ENCODE results near the gene FSTL4. TPM values are rescaled to one million over a fixed set of nuclear protein-coding genes. Genes with fewer than 3 reads are reported as not detected.
"Not testable (repeated sequence)": the region's sequence is repeated elsewhere in the genome, so short reads cannot be mapped to it uniquely, and the experiment has no call there.

FSTL4 gene
- polyA plus RNA-seq, 6 donors from 2014 or later = 0.22 to 0.78 (median 0.48) TPM; not detected in 1

- Mint-ChIP-seq H3K27me3 (peaks cover 0 to 4% (median 0%) of the 10 kb centered on the region in 3 donors), H3K27ac (peak overlapping the region in 2 of 6 donors; percentile 14 to 31)
Observed at GRCh38 chr5:133230823-133231578, 381.3 kb downstream of the FSTL4 start.

DNA sequence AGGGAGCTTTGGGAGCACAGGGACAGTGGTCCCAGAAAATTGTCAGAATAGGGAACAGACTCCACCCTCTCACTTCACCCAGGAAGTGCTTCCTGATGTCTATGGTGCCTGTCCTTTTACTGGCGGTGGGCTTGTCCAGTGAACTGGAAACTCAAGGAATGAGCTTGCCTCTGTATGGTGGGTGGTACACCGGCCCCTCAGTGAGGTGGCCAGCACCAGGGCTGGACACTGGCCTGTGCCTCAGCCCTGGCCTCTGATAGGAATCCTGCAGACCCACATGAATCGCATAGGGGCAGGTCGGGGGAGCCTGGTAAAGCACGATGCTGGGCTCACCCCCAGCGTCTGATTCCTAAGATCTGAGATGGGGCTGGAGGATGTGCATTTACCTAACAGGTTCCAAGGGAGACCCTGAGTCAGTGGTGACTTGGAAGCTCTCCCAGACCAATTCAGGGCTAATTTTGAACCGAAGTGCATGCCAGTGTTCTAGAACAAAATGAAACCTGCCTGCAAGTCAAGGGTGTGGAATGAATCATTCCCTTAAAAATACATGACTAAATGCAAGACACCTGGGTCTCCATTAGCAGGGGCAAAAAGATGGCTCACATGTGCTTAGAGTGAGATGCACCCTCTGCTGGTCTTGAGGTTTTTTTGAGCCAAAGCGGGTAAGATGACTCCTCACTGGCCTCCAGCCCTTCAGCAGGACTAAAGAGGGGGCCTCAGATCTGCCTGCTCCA lies 382.2 kb downstream of the FSTL4 start:
- H3K36me3 Mint-ChIP-seq = no peaks in the 10 kb centered on the region

More at GRCh38 chr5:133230823-133231578, 381.3 kb downstream of the FSTL4 start:
- ATAC-seq (ENCODE audit: low read depth in 2 of 2) = no peak
- Mint-ChIP-seq H3K4me1 (peaks cover 0 to 7% (median 0%) of the 10 kb centered on the region in 3 donors), H3K4me3 (no peak overlapping the region), H3K36me3 (no peaks in the 10 kb centered on the region), H3K9me3 (no peaks in the 10 kb centered on the region)
- DNase-seq = no peak

GRCh38 chr5:133228316-133228715 lies 384.0 kb downstream of the FSTL4 start:
- H3K9me3 Mint-ChIP-seq = no peaks in the 10 kb centered on the region
- DNase-seq (no peak), ATAC-seq (ENCODE audit: low read depth in 2 of 2) (no peak)
- H3K27ac Mint-ChIP-seq = peak overlapping the region in 1 of 6 donors; percentile 15
- H3K4me1 Mint-ChIP-seq = peaks cover 0 to 7% (median 0%) of the 10 kb centered on the region in 3 donors
- no peak overlapping the region for H3K4me3 Mint-ChIP-seq
- H3K36me3 Mint-ChIP-seq = no peaks in the 10 kb centered on the region
- peaks cover 0 to 4% (median 0%) of the 10 kb centered on the region in 3 donors for H3K27me3 Mint-ChIP-seq

More for the DNA sequence above, 382.2 kb downstream of the FSTL4 start:
- no peak for DNase-seq
- no peak overlapping the region for H3K4me3 Mint-ChIP-seq
- H3K4me1 Mint-ChIP-seq = peaks cover 0 to 7% (median 0%) of the 10 kb centered on the region in 3 donors
- no peaks in the 10 kb centered on the region for H3K9me3 Mint-ChIP-seq
- no peak overlapping the region for H3K27ac Mint-ChIP-seq
- ATAC-seq (ENCODE audit: low read depth in 2 of 2) = no peak
- peaks cover 0 to 4% (median 0%) of the 10 kb centered on the region in 3 donors for H3K27me3 Mint-ChIP-seq

DNA sequence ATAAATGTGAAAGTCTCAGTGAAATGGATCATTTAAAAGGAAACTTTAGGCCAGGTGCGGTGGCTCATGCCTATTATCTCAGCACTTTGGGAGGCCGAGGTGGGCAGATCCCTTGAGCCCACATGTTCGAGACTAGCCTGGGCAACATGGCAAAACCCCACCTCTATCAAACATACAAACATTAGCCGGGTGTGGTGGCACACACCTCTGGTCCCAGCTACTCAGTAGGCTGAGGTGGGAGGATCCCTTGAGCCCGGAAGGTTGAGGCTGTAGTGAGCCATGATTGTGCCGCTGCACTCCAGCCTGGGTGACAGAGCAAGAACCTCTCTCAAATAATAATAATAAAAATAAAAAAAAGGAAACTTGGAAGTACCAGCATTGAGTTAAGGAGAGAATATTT lies 384.4 kb downstream of the FSTL4 start:
- ATAC-seq (ENCODE audit: low read depth in 2 of 2) (no peak), DNase-seq (no peak)
- Mint-ChIP-seq H3K4me3 (no peak overlapping the region), H3K27ac (no peak overlapping the region), H3K9me3 (no peaks in the 10 kb centered on the region), H3K4me1 (peaks cover 0 to 7% (median 0%) of the 10 kb centered on the region in 3 donors), H3K27me3 (peaks cover 0 to 4% (median 0%) of the 10 kb centered on the region in 3 donors), H3K36me3 (no peaks in the 10 kb centered on the region)

DNA sequence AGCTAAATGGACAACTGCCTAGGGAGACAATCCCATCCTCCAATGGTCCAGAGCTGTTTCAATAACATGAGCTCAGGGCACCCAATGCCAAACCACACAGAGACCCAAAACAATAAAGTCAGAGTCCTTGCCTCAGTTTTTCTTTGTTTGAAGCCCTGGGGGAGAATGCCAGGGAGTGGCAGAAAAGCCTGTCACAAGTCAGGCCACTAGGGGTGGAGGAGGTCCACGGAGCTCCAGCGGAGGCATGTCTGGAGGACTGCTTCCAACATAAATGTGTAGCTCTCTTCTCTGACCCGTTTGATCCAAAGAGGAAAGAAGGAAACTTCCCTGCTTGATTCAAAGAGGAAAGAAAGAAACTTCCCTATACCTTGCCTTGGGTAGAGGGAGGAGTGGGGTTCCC lies 385.3 kb downstream of the FSTL4 start:
- Mint-ChIP-seq H3K4me1 (peaks cover 0 to 5% (median 0%) of the 10 kb centered on the region in 3 donors), H3K4me3 (no peak overlapping the region), H3K9me3 (no peaks in the 10 kb centered on the region), H3K27ac (no peak overlapping the region), H3K27me3 (peaks cover 0 to 4% (median 0%) of the 10 kb centered on the region in 3 donors), H3K36me3 (no peaks in the 10 kb centered on the region)
- DNase-seq = no peak
- no peak for ATAC-seq (ENCODE audit: low read depth in 2 of 2)

DNA sequence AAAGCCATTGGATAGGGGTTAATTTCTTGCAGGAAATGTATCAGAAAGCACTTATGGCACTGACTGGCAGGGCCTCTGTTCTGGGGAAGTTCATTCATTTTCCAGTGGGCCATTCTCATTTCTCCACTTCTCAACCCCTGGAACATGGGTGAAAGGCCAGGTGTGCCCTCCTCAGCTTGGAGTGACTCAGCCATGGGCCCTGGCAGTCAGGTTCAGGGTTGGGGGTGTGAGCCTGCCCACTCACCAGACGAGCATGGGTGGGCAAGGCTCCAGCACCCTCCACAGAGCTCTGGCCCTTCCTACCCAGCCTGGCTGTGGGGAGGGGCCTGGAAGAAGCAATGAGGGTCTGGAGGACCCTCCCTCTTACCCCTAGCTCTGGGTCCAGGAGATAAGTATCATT lies 386.2 kb downstream of the FSTL4 start:
- Mint-ChIP-seq H3K4me3 (no peak overlapping the region), H3K9me3 (no peaks in the 10 kb centered on the region), H3K27ac (no peak overlapping the region), H3K36me3 (no peaks in the 10 kb centered on the region), H3K4me1 (no peaks in the 10 kb centered on the region), H3K27me3 (peaks cover 0 to 4% (median 0%) of the 10 kb centered on the region in 3 donors)
- DNase-seq (no peak), ATAC-seq (ENCODE audit: low read depth in 2 of 2) (no peak)

DNA sequence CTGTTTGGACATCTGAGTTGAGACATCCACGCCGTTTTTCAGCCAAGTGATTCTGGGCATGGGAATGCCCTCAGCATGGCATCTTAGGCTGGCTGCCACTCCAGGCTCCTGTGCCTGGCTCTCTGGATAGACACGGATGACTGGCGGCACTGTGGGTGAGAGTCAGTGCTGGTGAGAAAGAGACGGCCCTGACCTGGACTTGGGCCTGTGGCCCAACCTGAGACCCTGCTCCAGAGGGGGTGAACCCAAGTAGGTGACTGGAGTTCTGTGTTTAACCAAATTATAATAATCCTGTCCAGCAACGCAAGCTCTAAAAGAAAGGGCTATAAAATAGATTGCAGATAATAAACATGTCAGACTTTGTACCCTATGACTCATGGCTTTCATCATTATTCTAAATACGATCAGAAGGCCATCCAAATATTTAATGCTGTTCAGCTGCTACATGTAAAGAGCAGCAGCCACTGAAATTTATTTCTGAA lies 386.6 kb downstream of the FSTL4 start:
- H3K27me3 Mint-ChIP-seq = peaks cover 0 to 4% (median 0%) of the 10 kb centered on the region in 3 donors
- no peaks in the 10 kb centered on the region for H3K36me3 Mint-ChIP-seq
- no peak overlapping the region for H3K4me3 Mint-ChIP-seq
- ATAC-seq (ENCODE audit: low read depth in 2 of 2) (no peak), DNase-seq (no peak)
- no peaks in the 10 kb centered on the region for H3K4me1 Mint-ChIP-seq
- no peak overlapping the region for H3K27ac Mint-ChIP-seq
- no peaks in the 10 kb centered on the region for H3K9me3 Mint-ChIP-seq

DNA sequence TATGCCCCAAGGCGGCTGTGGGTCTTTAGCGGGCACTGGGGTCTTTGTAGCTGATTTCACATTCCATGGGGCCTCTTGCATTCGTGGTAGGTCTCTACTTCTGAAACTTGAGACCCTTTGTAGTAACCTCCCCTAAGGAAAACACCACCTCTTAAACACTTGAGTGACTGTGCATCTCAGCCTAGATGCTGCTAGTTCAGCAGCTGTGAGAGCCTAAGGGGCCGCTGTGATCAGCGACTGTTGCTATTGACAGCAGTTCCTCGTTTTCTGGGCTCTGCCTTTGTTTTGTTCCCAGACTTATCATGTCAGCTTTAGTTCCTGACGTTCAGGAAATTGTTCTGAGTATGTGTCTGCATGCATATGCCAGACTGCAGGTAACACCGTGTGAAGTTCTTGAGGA lies 389.4 kb downstream of the FSTL4 start:
- Mint-ChIP-seq H3K27me3 (peaks cover 0 to 4% (median 0%) of the 10 kb centered on the region in 3 donors), H3K4me3 (no peak overlapping the region), H3K9me3 (no peaks in the 10 kb centered on the region), H3K27ac (no peak overlapping the region), H3K36me3 (no peaks in the 10 kb centered on the region), H3K4me1 (no peaks in the 10 kb centered on the region)
- ATAC-seq (ENCODE audit: low read depth in 2 of 2) = no peak
- DNase-seq = no peak

GRCh38 chr5:133222521-133222920 lies 389.8 kb downstream of the FSTL4 start:
- ATAC-seq (ENCODE audit: low read depth in 2 of 2) (no peak), DNase-seq (no peak)
- no peak overlapping the region for H3K4me3 Mint-ChIP-seq
- no peak overlapping the region for H3K27ac Mint-ChIP-seq
- H3K9me3 Mint-ChIP-seq = no peaks in the 10 kb centered on the region
- H3K4me1 Mint-ChIP-seq = no peaks in the 10 kb centered on the region
- H3K27me3 Mint-ChIP-seq = peaks cover 0 to 4% (median 0%) of the 10 kb centered on the region in 3 donors
- H3K36me3 Mint-ChIP-seq = no peaks in the 10 kb centered on the region

DNA sequence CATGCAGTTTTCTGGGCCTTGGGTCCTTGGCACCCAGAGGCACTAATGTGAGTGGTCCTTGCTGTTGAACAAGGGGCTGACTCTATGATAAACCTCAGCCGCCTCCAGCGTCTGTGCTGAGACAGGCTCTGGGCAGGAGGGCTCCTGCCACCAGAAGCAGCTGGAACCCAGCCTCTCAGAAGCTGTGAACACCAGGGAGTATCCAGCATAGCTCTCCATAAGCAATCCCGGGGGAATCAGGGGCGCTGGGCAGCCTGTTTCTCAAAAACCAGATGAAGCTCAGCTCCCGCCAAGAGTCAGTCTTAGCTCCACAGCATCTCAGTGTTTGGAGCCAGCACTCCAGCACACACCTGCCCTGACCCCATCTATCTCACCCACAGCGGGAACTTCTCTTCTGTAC lies 390.3 kb downstream of the FSTL4 start:
- H3K4me1 Mint-ChIP-seq = no peaks in the 10 kb centered on the region
- H3K27me3 Mint-ChIP-seq = peaks cover 0 to 4% (median 0%) of the 10 kb centered on the region in 3 donors
- H3K36me3 Mint-ChIP-seq = no peaks in the 10 kb centered on the region
- H3K4me3 Mint-ChIP-seq = no peak overlapping the region
- no peaks in the 10 kb centered on the region for H3K9me3 Mint-ChIP-seq
- ATAC-seq (ENCODE audit: low read depth in 2 of 2) (no peak), DNase-seq (no peak)
- no peak overlapping the region for H3K27ac Mint-ChIP-seq

GRCh38 chr5:133220851-133221674 lies 391.3 kb downstream of the FSTL4 start:
- DNase-seq = no peak
- H3K4me1 Mint-ChIP-seq = no peaks in the 10 kb centered on the region
- H3K9me3 Mint-ChIP-seq = no peaks in the 10 kb centered on the region
- H3K27ac Mint-ChIP-seq = no peak overlapping the region
- H3K27me3 Mint-ChIP-seq = no peaks in the 10 kb centered on the region
- H3K4me3 Mint-ChIP-seq = no peak overlapping the region
- no peaks in the 10 kb centered on the region for H3K36me3 Mint-ChIP-seq
- no peak for ATAC-seq (ENCODE audit: low read depth in 2 of 2)

- no peaks in the 10 kb centered on the region for H3K36me3 Mint-ChIP-seq
- no peak for DNase-seq
- no peak overlapping the region for H3K27ac Mint-ChIP-seq
- H3K4me3 Mint-ChIP-seq = no peak overlapping the region
- no peaks in the 10 kb centered on the region for H3K4me1 Mint-ChIP-seq
- H3K9me3 Mint-ChIP-seq = no peaks in the 10 kb centered on the region
- no peaks in the 10 kb centered on the region for H3K27me3 Mint-ChIP-seq
- ATAC-seq (ENCODE audit: low read depth in 2 of 2) = no peak
Observed at GRCh38 chr5:133219296-133219695, 393.0 kb downstream of the FSTL4 start.

GRCh38 chr5:133216138-133216537 lies 396.2 kb downstream of the FSTL4 start:
- not testable (repeated sequence) for ATAC-seq (ENCODE audit: low read depth in 2 of 2); H3K27ac Mint-ChIP-seq; DNase-seq; H3K27me3 Mint-ChIP-seq; H3K4me1 Mint-ChIP-seq; H3K9me3 Mint-ChIP-seq; H3K36me3 Mint-ChIP-seq; H3K4me3 Mint-ChIP-seq

Measured in naive B cell (primary cell).